HG03159 (cell line): ENCODE measurements around the gene CADM1.

Experiments
- ATAC-seq: cut with Tn5 transposase; IDR thresholded peaks from one replicate; pipeline ENCODE4 v1.9.1; 2021; ENCODE audit warnings: mild to moderate bottlenecking, moderate library complexity; ENCODE audit not compliant: unreplicated experiment

Gene CADM1

GRCh38 chr11:115190196-115190595 lies 314.0 kb downstream of the CADM1 start:
- no peak for ATAC-seq

GRCh38 chr11:115188898-115189278 lies 315.3 kb downstream of the CADM1 start:
- ATAC-seq = no peak

GRCh38 chr11:115188188-115188897 lies 315.9 kb downstream of the CADM1 start:
- no peak for ATAC-seq

GRCh38 chr11:115185931-115186330 lies 318.3 kb downstream of the CADM1 start:
- no peak for ATAC-seq

- ATAC-seq = no peak
Measured at GRCh38 chr11:115185507-115185906, 318.7 kb downstream of the CADM1 start.

- ATAC-seq = no peak
Measured at GRCh38 chr11:115184901-115185300, 319.3 kb downstream of the CADM1 start.

- ATAC-seq = no peak
Measured at GRCh38 chr11:115183830-115184229, 320.4 kb downstream of the CADM1 start.

- ATAC-seq = no peak
Measured at GRCh38 chr11:115183136-115183535, 321.1 kb downstream of the CADM1 start.

GRCh38 chr11:115182282-115182955 lies 321.8 kb downstream of the CADM1 start:
- ATAC-seq = no peak

GRCh38 chr11:115181538-115181937 lies 322.7 kb downstream of the CADM1 start:
- ATAC-seq = no peak

GRCh38 chr11:115180272-115180671 lies 323.9 kb downstream of the CADM1 start:
- no peak for ATAC-seq

GRCh38 chr11:115179636-115180035 lies 324.6 kb downstream of the CADM1 start:
- no peak for ATAC-seq

GRCh38 chr11:115178705-115179104 lies 325.5 kb downstream of the CADM1 start:
- ATAC-seq = no peak

- ATAC-seq = no peak
Measured at GRCh38 chr11:115173136-115173535, 331.1 kb downstream of the CADM1 start.

GRCh38 chr11:115170133-115170815 lies 333.9 kb downstream of the CADM1 start:
- ATAC-seq = no peak

GRCh38 chr11:115169251-115169650 lies 335.0 kb downstream of the CADM1 start:
- no peak for ATAC-seq

GRCh38 chr11:115168686-115169085 lies 335.5 kb downstream of the CADM1 start:
- no peak for ATAC-seq

- ATAC-seq = no peak
Measured at GRCh38 chr11:115168229-115168671, 336.0 kb downstream of the CADM1 start.

GRCh38 chr11:115167456-115167855 lies 336.8 kb downstream of the CADM1 start:
- ATAC-seq = no peak

- no peak for ATAC-seq
Measured at GRCh38 chr11:115166820-115167219, 337.4 kb downstream of the CADM1 start.

- ATAC-seq = no peak
Measured at GRCh38 chr11:115164774-115165173, 339.4 kb downstream of the CADM1 start.

- ATAC-seq = no peak
Measured at GRCh38 chr11:115162919-115163318, 341.3 kb downstream of the CADM1 start.
